Thoracic aorta (tissue), 2 donors: Measurements from ENCODE around the gene FSTL4. TPM values are rescaled to one million over a fixed set of nuclear protein-coding genes. Genes with fewer than 3 reads are reported as not detected.
A peak's percentile ranks its signal among the peaks of the same experiment; 100 is the strongest.

Experiments
- ATAC-seq: fragments of 150-250 bp; one replicate; pipeline ENCODE4 v1.8.0; 2017; ENCODE audit warnings: low read depth; ENCODE audit not compliant: insufficient number of reproducible peaks, low FRiP score
- DNase-seq: peaks from one replicate; pipeline ENCODE4 v3.0.0-alpha.2; 2020; ENCODE audit warnings: low spot score
- H3K27ac ChIP-seq, 2 donors: fragments of 200-600 bp; sonication (generic); 1 replicate in 1 of 2; 2 replicates in 1 of 2; pipeline ENCODE4 v1.5.1; 2016; ENCODE audit warnings: mild to moderate bottlenecking in 2 of 2, moderate library complexity in 2 of 2
- H3K27me3 ChIP-seq: fragments of 200-600 bp; sonication (generic); replicated peaks from 2 replicates; pipeline ENCODE4 v1.6.0; 2016; ENCODE audit warnings: mild to moderate bottlenecking; ENCODE audit not compliant: insufficient read depth
- H3K36me3 ChIP-seq: fragments of 200-600 bp; sonication (generic); one replicate; pipeline ENCODE4 v1.5.1; 2016
- H3K4me1 ChIP-seq, 2 donors: fragments of 200-600 bp; sonication (generic); 1 replicate in 1 of 2; 2 replicates in 1 of 2; pipeline versions ENCODE4 v1.5.1 to v1.6.0; 2016; ENCODE audit warnings: low read depth in 2 of 2, mild to moderate bottlenecking in 1 of 2; ENCODE audit not compliant: control insufficient read depth in 1 of 2
- H3K4me3 ChIP-seq: fragments of 200-600 bp; sonication (generic); 2 replicates; pipeline ENCODE4 v1.5.1; 2016; ENCODE audit warnings: mild to moderate bottlenecking
- H3K9me3 ChIP-seq: fragments of 200-600 bp; sonication (generic); 2 replicates; pipeline ENCODE4 v1.5.1; 2016
- total RNA-seq, 2 donors: library from RNA; depleted of rRNA; stranded (reverse); fragments of >200 nt; gene quantifications; one replicate each; pipeline versions ENCODE4 v1.1.0 to v1.2.3, GENCODE V29; 2016
- TF ChIP-seq, protein P1 (sequence below): fragments of 200-600 bp; sonication (generic); IDR thresholded peaks from one replicate; pipeline ENCODE4 v1.5.1; 2019; ENCODE audit warnings: antibody characterized with exemption

Gene FSTL4
- total RNA-seq: not detected

DNA sequence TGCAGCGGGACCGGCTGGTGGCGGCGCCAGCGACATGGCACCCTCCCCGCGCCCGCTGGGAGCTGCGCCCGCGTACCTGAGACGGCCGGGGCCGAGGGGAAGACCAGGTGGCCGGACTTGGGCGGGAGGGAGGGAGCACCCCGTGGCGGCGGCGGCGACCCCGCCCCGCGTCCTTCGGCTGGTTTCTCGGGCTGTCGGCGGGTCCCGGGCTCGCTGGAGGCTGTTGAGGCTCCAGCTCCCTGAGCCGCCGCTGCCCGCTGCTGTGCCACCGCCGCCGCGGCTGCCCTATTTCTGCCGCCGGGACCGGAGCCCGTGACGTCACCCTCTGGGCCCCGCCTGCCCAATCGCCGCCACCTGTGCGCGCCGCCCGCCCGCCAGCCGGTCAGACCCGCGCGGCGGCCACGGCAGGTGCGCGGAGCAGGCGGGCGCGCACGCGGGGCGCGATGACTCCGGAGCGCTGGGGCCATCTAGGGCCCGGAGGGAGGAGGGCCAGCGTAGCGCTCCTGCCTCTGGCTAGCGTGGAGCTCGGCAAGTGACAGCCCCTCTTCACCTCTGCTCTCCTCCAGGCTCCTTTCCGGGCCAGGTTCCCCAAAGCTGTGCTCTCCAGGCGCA lies at the start of gene FSTL4:
FSTL4 (minus strand) TSS at position 293 of the 612 bp plus-strand sequence.
- Histone ChIP-seq H3K27ac (no peak within 1 kb of the TSS), H3K4me1 (peaks cover 16 to 18% of the 10 kb centered on the region in 2 donors), H3K36me3 (no peaks in the 10 kb centered on the region), H3K9me3 (no peaks in the 10 kb centered on the region), H3K27me3 (no peaks in the 10 kb centered on the region), H3K4me3 (peak within 1 kb of the TSS; percentile 68)
- TF ChIP-seq, protein P1, sequence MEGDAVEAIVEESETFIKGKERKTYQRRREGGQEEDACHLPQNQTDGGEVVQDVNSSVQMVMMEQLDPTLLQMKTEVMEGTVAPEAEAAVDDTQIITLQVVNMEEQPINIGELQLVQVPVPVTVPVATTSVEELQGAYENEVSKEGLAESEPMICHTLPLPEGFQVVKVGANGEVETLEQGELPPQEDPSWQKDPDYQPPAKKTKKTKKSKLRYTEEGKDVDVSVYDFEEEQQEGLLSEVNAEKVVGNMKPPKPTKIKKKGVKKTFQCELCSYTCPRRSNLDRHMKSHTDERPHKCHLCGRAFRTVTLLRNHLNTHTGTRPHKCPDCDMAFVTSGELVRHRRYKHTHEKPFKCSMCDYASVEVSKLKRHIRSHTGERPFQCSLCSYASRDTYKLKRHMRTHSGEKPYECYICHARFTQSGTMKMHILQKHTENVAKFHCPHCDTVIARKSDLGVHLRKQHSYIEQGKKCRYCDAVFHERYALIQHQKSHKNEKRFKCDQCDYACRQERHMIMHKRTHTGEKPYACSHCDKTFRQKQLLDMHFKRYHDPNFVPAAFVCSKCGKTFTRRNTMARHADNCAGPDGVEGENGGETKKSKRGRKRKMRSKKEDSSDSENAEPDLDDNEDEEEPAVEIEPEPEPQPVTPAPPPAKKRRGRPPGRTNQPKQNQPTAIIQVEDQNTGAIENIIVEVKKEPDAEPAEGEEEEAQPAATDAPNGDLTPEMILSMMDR: no peak
- no peak for DNase-seq
- ATAC-seq: no peak

DNA sequence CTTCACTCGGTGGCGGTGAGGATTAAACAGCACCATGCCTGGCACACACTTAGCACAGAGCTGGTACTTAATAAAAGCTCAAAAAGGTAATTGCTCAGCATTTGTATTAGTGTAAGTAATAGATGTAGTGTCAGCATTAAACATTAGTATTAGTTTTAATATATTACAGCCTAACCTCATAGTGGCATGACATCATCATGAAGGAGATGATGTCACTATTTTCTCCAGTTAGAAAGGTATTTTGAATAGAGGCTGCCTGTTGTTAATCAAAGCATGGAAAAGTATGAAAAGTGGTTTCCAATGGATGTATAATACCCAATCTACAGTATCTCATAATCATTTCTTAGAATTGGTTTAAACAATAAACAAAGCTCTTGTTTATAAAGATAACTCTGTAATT lies 49.0 kb upstream of the FSTL4 start:
- Histone ChIP-seq H3K4me3 (no peak overlapping the region), H3K36me3 (no peaks in the 10 kb centered on the region), H3K27ac (no peak overlapping the region), H3K4me1 (no peaks in the 10 kb centered on the region), H3K9me3 (no peaks in the 10 kb centered on the region), H3K27me3 (no peaks in the 10 kb centered on the region)
- ATAC-seq: no peak
- TF ChIP-seq, protein P1: no peak
- no peak for DNase-seq

DNA sequence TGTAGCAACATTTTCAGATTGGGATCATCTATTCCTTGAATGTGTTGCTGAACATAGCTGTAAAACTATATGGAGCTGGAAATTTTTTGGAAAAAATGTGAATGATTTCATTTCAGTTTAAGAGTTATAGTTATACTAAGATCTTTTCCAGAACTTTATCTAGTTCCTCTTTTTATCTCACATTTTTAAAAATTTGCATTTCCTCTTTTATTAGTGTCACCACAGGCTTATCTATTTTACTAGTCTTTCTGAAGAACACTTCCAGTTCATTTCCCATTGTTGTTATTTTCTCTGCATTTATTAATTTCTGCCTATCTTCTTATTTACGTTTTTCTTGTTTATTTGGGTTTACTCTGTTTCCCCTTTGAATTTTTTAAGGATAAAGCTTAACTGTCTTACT lies 46.0 kb upstream of the FSTL4 start:
- no peaks in the 10 kb centered on the region for H3K9me3 ChIP-seq
- no peaks in the 10 kb centered on the region for H3K36me3 ChIP-seq
- H3K27ac ChIP-seq: no peak overlapping the region
- ATAC-seq (no peak), DNase-seq (no peak)
- no peaks in the 10 kb centered on the region for H3K27me3 ChIP-seq
- TF ChIP-seq, protein P1: no peak
- no peaks in the 10 kb centered on the region for H3K4me1 ChIP-seq
- no peak overlapping the region for H3K4me3 ChIP-seq

DNA sequence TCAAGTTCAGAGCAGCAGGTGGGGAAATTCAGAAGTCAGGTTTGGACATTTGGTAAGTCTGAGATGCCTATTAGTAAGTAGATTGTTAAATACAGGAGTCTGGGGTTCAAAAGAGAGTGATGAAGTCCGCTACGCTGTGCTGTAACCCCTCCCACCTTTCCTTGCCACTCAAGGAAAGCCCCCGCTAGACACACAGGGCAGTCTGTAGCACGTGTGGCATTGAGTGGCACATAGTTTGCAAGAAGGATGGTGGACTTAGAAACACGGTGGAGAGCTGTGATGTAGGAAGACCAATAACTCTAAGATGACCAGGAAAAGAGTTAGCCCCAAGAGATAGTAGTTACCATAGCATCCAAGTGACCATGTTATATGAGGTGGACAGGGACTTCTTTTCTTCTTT lies 44.7 kb upstream of the FSTL4 start:
- no peak for DNase-seq
- no peak overlapping the region for H3K27ac ChIP-seq

DNA sequence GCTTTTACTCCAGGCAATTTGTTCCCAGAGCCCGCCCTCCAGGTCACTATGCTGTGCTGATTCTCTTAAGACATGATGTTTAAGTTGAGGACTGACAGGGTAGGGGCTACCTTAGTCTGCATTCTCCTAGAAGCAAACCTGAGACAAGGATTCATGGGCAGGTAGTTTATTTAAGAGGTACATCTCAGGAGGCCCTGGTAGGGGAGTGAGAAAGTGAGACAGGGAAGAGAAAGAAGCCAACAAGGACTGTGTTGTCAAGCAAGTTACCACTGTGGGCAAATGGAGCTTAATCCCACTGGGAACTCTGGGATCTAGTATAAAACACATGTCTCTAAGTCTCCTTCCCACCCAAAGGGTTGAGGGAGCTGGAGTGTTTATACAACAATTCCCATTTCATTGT lies 43.6 kb upstream of the FSTL4 start:
- no peaks in the 10 kb centered on the region for H3K9me3 ChIP-seq
- H3K4me1 ChIP-seq: no peaks in the 10 kb centered on the region
- no peak for DNase-seq

More for the DNA sequence above, 44.7 kb upstream of the FSTL4 start:
- Histone ChIP-seq H3K4me3 (no peak overlapping the region), H3K9me3 (no peaks in the 10 kb centered on the region), H3K27me3 (no peaks in the 10 kb centered on the region), H3K36me3 (no peaks in the 10 kb centered on the region), H3K4me1 (no peaks in the 10 kb centered on the region)
- no peak for ATAC-seq
- TF ChIP-seq, protein P1: no peak

More for the DNA sequence above, 43.6 kb upstream of the FSTL4 start:
- H3K27ac ChIP-seq: no peak overlapping the region
- TF ChIP-seq, protein P1: no peak
- no peaks in the 10 kb centered on the region for H3K36me3 ChIP-seq
- ATAC-seq: no peak
- H3K4me3 ChIP-seq: no peak overlapping the region
- no peaks in the 10 kb centered on the region for H3K27me3 ChIP-seq
